K562 (cell line): Measurements from ENCODE around the gene TESK2. TPM values are rescaled to one million over a fixed set of nuclear protein-coding genes. Genes with fewer than 3 reads are reported as not detected.
A peak's percentile ranks its signal among the peaks of the same experiment; 100 is the strongest.

Experiments
- COPS2 ChIP-seq: fragments of 450-650 bp; conservative IDR thresholded peaks from 2 replicates; pipeline ENCODE4 v1.6.1; 2016; ENCODE audit warnings: mild to moderate bottlenecking, moderate library complexity
- FOXK2 ChIP-seq, 2 experiments: fragments of 450-650 bp; IDR thresholded peaks in 1 of 2; conservative IDR thresholded peaks in 1 of 2; 2 replicates each; pipeline ENCODE4 v1.6.1; 2016; ENCODE audit warnings: low read depth in 2 of 2, mild to moderate bottlenecking in 1 of 2
- KLF13 ChIP-seq: fragments of 450-650 bp; IDR thresholded peaks from 2 replicates; pipeline ENCODE4 v1.6.1; 2016; ENCODE audit warnings: missing genetic modification characterization, low read depth, mild to moderate bottlenecking, missing compliant biosample characterization, moderate library complexity, borderline replicate concordance
- KLF6 ChIP-seq: fragments of 250-450 bp; sonication (Bioruptor Pico); IDR thresholded peaks from 2 replicates; pipeline ENCODE4 v1.4.0; 2020; ENCODE audit warnings: mild to moderate bottlenecking, moderate library complexity, borderline replicate concordance
- MED1 ChIP-seq: sonication (generic); formaldehyde crosslinking; IDR thresholded peaks from 2 replicates; pipeline ENCODE4 v1.8.1; 2023; ENCODE audit warnings: missing genetic modification reagents, borderline replicate concordance
- POU5F1 ChIP-seq: fragments of 150-350 bp; IDR thresholded peaks from 2 replicates; pipeline ENCODE4 v1.6.1; 2014; ENCODE audit warnings: borderline replicate concordance, low read length, low read depth, mild to moderate bottlenecking; ENCODE audit not compliant: partially characterized antibody
- PYGO2 ChIP-seq: fragments of 450-650 bp; IDR thresholded peaks from 2 replicates; pipeline ENCODE4 v1.6.1; 2016; ENCODE audit warnings: mild to moderate bottlenecking, missing genetic modification characterization, moderate library complexity, missing compliant biosample characterization
- SIN3A ChIP-seq, 2 experiments: fragments of 150-350 bp in 1 of 2; IDR thresholded peaks; 2 replicates each; pipeline ENCODE4 v1.6.1; 2011 to 2016; ENCODE audit warnings: borderline replicate concordance in 2 of 2, low read depth in 2 of 2, low read length in 2 of 2, mild to moderate bottlenecking in 2 of 2, moderate library complexity in 2 of 2; ENCODE audit not compliant: control insufficient read depth in 1 of 2
- SIX5 ChIP-seq, 2 experiments: IDR thresholded peaks; 2 replicates each; pipeline ENCODE4 v1.6.1; 2011; ENCODE audit warnings: low read length in 2 of 2, borderline replicate concordance in 1 of 2, low read depth in 1 of 2, mild to moderate bottlenecking in 1 of 2, moderate library complexity in 1 of 2; ENCODE audit not compliant: insufficient read depth in 1 of 2
- TFAM ChIP-seq: fragments of 250-450 bp; sonication (Bioruptor Pico); conservative IDR thresholded peaks from 2 replicates; pipeline ENCODE4 v1.5.0; 2021; ENCODE audit warnings: mild to moderate bottlenecking, moderate library complexity
- ZNF778 ChIP-seq: fragments of 450-650 bp; formaldehyde crosslinking; IDR thresholded peaks from 2 replicates; pipeline ENCODE4 v1.4.0; 2020; ENCODE audit warnings: mild to moderate bottlenecking, moderate library complexity
- polyA plus RNA-seq, 8 experiments: library from polyadenylated mRNA; depleted of rRNA in 4 of 8; stranded (reverse) in 5 of 8; unstranded in 3 of 8; fragments of >200 nt; fragmentation: Nextera tagmentation in 2 of 8; fragmentation: Illumina TruSeq in 1 of 8; extraction: Ambion mirVana in 2 of 8; extraction: Trizol in 1 of 8; gene quantifications; 2 replicates each; pipeline versions ENCODE4 v1.2.1 to v1.2.3, GENCODE V29; 2011 to 2014; ENCODE audit warnings: inconsistent platforms in 1 of 8, missing spikeins in 1 of 8
- total RNA-seq, 7 experiments: library from RNA; depleted of rRNA in 6 of 7; stranded (reverse); fragments of >200 nt in 6 of 7; fragmentation: Illumina TruSeq in 2 of 7; extraction: Trizol in 2 of 7; gene quantifications; 2 replicates each; pipeline versions ENCODE4 v1.2.1 to v1.2.3, GENCODE V29; 2011 to 2021; ENCODE audit warnings: low replicate concordance in 1 of 7
- TF ChIP-seq, protein P1 (sequence below): fragments of 250-450 bp; sonication (Bioruptor Pico); IDR thresholded peaks from 2 replicates; pipeline ENCODE4 v1.8.0; 2022; ENCODE audit warnings: moderate library complexity, mild to moderate bottlenecking, inconsistent platforms
- TF ChIP-seq, protein P2 (sequence below): sonication (generic); formaldehyde crosslinking; IDR thresholded peaks from 2 replicates; pipeline ENCODE4 v1.8.1; 2023; ENCODE audit warnings: mild to moderate bottlenecking, missing genetic modification reagents
- TF ChIP-seq, protein P3 (sequence below): fragments of 450-650 bp; conservative IDR thresholded peaks from 2 replicates; pipeline ENCODE4 v1.6.1; 2016; ENCODE audit warnings: missing genetic modification characterization, low read depth, mild to moderate bottlenecking, control low read depth, missing compliant biosample characterization
- TF ChIP-seq, protein P4 (sequence below): sonication (generic); formaldehyde crosslinking; IDR thresholded peaks from 2 replicates; pipeline ENCODE4 v1.8.0; 2022; ENCODE audit warnings: missing genetic modification reagents, mild to moderate bottlenecking, borderline replicate concordance
- TF ChIP-seq, protein P5 (sequence below), 3 experiments: IDR thresholded peaks in 2 of 3; conservative IDR thresholded peaks in 1 of 3; 2 replicates each; pipeline ENCODE4 v1.5.1; 2011 to 2012; ENCODE audit warnings: low read length in 3 of 3, mild to moderate bottlenecking in 3 of 3, control low read depth in 2 of 3, improper control_type of control experiment in 1 of 3, inconsistent platforms in 1 of 3, low read depth in 1 of 3, mixed read lengths in 1 of 3, moderate library complexity in 1 of 3; ENCODE audit not compliant: insufficient read depth in 2 of 3
- TF ChIP-seq, protein P6 (sequence below), 2 experiments: fragments of 450-650 bp in 1 of 2; sonication (generic) in 1 of 2; formaldehyde crosslinking; conservative IDR thresholded peaks; 2 replicates each; pipeline versions ENCODE4 v1.4.0 to v1.8.1; 2020 to 2022; ENCODE audit warnings: mild to moderate bottlenecking in 1 of 2, missing genetic modification reagents in 1 of 2

Gene TESK2
- total and polyA plus RNA-seq, 9 of the 15 experiments (the other 6 are each of a cell fraction or from before 2014, with no cell fraction given) = 1.6 to 5.3 (median 3.7) TPM

DNA sequence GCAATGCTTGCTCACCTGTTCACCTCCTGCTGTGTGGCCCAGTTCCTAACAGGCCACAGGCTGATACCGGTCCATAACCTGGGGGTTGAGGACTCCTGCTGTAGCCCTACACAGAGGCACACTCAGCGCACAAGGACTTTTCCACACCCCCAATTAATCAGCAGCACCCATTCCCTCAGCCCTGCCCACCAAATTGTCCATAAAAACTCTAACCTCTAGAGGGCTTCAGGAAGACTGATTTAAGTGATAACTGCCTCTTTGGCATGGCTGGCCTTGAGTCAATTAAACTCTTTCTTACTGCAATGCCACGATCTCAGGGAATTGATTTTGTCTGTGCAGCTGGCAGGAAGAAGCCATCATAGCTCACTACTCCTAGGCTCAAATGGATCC is 79.5 kb downstream of the TESK2 start (continued):
- TF ChIP-seq, protein P1, sequence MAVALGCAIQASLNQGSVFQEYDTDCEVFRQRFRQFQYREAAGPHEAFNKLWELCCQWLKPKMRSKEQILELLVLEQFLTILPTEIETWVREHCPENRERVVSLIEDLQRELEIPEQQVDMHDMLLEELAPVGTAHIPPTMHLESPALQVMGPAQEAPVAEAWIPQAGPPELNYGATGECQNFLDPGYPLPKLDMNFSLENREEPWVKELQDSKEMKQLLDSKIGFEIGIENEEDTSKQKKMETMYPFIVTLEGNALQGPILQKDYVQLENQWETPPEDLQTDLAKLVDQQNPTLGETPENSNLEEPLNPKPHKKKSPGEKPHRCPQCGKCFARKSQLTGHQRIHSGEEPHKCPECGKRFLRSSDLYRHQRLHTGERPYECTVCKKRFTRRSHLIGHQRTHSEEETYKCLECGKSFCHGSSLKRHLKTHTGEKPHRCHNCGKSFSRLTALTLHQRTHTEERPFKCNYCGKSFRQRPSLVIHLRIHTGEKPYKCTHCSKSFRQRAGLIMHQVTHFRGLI (CRISPR knock-in tag) = peak; percentile 27; the same call in 1 of the 2 replicates
- TF ChIP-seq, protein P2, sequence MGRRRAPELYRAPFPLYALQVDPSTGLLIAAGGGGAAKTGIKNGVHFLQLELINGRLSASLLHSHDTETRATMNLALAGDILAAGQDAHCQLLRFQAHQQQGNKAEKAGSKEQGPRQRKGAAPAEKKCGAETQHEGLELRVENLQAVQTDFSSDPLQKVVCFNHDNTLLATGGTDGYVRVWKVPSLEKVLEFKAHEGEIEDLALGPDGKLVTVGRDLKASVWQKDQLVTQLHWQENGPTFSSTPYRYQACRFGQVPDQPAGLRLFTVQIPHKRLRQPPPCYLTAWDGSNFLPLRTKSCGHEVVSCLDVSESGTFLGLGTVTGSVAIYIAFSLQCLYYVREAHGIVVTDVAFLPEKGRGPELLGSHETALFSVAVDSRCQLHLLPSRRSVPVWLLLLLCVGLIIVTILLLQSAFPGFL (CRISPR knock-in tag) = no peak
- TF ChIP-seq, protein P3, sequence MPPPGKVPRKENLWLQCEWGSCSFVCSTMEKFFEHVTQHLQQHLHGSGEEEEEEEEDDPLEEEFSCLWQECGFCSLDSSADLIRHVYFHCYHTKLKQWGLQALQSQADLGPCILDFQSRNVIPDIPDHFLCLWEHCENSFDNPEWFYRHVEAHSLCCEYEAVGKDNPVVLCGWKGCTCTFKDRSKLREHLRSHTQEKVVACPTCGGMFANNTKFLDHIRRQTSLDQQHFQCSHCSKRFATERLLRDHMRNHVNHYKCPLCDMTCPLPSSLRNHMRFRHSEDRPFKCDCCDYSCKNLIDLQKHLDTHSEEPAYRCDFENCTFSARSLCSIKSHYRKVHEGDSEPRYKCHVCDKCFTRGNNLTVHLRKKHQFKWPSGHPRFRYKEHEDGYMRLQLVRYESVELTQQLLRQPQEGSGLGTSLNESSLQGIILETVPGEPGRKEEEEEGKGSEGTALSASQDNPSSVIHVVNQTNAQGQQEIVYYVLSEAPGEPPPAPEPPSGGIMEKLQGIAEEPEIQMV (tag) = no peak
- TF ChIP-seq POU5F1 (no peak), FOXK2 (conservative IDR thresholded peaks at IDR 0.05 in 1 of 2, IDR thresholded peaks at IDR 0.05 in 1 of 2; ENCODE audit: low read depth in 2 of 2) (no peak), TFAM (no peak), ZNF778 (no peak), KLF6 (CRISPR knock-in tag) (peak; percentile 81; the same call in 1 of the 2 replicates), KLF13 (tag) (no peak), PYGO2 (no peak), COPS2 (no peak), SIX5 (IDR thresholded peaks at IDR 0.05; ENCODE audit: borderline replicate concordance in 1 of 2, insufficient read depth in 1 of 2, low read depth in 1 of 2, low read length in 2 of 2) (no peak), MED1 (no peak), SIN3A (IDR thresholded peaks at IDR 0.05; ENCODE audit: borderline replicate concordance in 2 of 2, control insufficient read depth in 1 of 2, low read depth in 2 of 2, low read length in 2 of 2) (no peak)
- TF ChIP-seq, protein P4, sequence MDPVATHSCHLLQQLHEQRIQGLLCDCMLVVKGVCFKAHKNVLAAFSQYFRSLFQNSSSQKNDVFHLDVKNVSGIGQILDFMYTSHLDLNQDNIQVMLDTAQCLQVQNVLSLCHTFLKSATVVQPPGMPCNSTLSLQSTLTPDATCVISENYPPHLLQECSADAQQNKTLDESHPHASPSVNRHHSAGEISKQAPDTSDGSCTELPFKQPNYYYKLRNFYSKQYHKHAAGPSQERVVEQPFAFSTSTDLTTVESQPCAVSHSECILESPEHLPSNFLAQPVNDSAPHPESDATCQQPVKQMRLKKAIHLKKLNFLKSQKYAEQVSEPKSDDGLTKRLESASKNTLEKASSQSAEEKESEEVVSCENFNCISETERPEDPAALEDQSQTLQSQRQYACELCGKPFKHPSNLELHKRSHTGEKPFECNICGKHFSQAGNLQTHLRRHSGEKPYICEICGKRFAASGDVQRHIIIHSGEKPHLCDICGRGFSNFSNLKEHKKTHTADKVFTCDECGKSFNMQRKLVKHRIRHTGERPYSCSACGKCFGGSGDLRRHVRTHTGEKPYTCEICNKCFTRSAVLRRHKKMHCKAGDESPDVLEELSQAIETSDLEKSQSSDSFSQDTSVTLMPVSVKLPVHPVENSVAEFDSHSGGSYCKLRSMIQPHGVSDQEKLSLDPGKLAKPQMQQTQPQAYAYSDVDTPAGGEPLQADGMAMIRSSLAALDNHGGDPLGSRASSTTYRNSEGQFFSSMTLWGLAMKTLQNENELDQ = no peak
- TF ChIP-seq, protein P5, sequence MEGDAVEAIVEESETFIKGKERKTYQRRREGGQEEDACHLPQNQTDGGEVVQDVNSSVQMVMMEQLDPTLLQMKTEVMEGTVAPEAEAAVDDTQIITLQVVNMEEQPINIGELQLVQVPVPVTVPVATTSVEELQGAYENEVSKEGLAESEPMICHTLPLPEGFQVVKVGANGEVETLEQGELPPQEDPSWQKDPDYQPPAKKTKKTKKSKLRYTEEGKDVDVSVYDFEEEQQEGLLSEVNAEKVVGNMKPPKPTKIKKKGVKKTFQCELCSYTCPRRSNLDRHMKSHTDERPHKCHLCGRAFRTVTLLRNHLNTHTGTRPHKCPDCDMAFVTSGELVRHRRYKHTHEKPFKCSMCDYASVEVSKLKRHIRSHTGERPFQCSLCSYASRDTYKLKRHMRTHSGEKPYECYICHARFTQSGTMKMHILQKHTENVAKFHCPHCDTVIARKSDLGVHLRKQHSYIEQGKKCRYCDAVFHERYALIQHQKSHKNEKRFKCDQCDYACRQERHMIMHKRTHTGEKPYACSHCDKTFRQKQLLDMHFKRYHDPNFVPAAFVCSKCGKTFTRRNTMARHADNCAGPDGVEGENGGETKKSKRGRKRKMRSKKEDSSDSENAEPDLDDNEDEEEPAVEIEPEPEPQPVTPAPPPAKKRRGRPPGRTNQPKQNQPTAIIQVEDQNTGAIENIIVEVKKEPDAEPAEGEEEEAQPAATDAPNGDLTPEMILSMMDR (IDR thresholded peaks at IDR 0.05 in 2 of 3, conservative IDR thresholded peaks at IDR 0.05 in 1 of 3; ENCODE audit: insufficient read depth in 2 of 3, low read depth in 1 of 3, low read length in 3 of 3) = peak in 2 of 3 experiments; percentile 19 to 34; a peak in 1 of 6 replicates
- TF ChIP-seq, protein P6, sequence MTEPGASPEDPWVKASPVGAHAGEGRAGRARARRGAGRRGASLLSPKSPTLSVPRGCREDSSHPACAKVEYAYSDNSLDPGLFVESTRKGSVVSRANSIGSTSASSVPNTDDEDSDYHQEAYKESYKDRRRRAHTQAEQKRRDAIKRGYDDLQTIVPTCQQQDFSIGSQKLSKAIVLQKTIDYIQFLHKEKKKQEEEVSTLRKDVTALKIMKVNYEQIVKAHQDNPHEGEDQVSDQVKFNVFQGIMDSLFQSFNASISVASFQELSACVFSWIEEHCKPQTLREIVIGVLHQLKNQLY (CRISPR knock-in tag; conservative IDR thresholded peaks at IDR 0.05) = no peak
